Measurements from ENCODE around the gene PPP1R2C.

PPP1R2C gene

DNA sequence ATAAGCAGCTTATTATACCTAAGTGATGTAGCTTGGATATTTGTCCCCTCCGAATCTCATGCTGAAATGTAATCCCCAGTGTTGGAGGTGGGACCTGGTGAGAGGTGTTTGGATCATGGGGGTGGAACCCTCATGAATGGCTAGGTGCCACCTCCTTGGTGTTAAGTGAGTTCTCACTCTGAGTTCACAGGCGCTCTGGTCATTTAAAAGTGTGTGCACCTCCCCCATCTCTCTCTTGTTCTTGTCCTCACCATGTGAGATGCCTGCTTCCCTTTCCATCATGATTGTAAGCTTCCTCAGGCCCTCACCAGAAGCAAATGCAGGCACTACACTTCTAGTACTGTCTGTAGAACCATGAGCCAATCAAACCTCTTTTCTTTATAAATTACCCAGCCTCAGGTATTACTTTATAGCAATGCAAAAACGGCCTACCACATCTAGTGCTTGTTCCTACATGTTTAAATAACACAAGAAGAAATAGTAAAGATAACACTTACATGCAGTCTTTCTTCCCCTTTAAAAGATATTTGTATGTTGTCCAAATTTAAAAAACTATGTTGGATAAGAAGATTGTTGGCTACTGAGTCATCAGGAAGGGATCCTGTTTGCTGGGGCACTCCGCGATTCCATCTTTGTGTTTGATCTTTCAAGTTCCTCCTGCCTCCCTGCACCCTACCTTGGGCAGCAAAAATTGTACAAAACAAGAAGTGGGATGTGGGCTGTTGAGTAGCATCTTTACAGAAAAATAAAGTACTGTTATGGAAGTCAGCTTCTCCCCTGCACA, 29.7 kb downstream of the PPP1R2C start:
- no peak for DNase-seq

DNA sequence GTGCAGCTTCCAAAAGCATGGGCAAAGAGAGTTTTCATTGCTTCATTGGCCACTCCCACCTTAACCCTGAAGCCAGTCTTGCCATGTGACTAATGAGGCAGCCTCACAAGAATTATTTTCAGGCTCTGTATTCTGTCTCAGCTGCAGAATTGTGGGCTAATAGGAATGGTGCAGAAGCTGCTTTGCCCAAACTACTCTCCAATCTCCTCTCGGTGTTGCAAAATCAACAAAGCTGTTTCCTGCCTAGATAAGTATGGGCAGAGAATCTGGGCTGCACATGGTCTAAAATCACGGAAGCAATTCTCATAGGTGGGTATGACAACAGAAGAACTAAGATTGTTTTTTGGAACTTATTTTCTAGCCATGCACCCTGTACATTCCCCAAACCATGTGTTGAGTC, 31.4 kb downstream of the PPP1R2C start:
- DNase-seq = no peak

DNA sequence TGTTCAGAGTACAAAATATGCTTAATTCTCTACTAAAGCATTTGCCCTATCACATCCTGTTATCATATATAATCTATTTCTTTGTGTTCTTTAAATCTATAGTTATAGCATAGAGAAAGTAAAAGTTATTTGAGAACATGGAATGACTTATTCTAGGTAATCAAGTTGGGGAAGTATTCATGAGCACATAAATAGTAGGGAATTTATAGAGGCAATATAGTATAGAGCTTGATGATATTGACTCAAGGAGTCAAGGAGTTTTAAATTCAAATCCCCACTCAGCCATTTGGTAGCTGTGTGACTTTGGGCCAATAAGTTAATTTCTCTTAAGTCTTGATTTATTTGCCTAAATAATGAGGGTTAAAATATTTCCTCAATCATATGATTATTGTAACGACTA, 37.5 kb downstream of the PPP1R2C start:
- no peak for DNase-seq

DNA sequence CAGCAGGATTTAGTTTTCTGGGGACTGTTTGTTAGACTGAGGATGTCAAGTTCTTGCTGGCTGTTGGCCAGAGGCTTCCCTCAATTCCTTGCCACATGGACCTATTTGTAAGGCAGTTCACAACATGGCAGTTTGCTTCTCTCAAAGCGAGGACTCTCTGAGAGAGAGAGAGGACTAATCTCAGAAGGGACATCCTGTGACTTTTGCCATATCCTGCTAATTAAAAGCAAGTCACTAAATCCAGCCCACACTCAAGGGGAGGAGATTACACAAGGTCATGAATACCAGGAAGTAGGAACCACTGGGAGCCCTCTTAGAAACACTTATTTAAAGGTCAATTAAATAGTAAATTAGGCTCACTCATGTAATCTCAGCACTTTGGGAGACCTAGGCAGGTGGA, 38.2 kb downstream of the PPP1R2C start:
- DNase-seq = no peak

DNA sequence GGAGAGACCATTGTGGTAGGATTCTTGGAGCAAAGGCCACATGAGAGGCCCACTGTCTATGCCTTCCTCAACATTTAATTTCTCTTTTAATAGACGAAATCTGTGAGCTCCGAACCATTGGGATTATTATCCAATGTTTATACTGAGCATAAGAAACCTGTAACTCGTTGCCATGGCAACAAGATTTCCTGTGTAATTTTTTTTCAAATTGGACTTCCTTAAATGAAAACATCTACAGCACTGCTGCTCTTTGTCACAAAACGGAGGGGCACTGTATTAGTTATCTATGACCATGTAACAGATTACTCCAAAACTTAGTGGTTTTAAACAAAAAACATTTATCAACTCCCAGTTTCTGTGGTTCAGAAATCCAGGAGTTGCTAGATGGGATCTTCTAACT, 38.7 kb downstream of the PPP1R2C start:
- no peak for DNase-seq

DNA sequence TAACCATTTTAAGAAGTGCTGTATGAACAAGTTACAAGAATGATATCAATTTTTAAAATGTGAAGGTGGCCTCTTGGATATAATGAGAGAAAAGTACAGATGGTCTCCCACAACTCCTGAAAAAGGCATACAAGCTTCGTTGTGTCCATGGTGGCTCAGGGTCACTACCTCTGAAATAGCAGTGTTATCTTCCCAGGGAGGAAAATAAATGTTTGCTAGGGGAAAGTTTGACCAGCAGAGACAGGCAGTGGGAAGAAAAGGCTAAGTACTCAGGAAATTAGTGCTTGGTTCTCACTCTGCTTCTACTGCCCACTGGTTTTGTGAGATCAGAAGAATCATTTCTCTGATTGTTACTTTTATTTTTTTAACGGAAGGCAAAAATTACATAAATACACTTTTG, 39.4 kb downstream of the PPP1R2C start:
- DNase-seq = no peak

DNA sequence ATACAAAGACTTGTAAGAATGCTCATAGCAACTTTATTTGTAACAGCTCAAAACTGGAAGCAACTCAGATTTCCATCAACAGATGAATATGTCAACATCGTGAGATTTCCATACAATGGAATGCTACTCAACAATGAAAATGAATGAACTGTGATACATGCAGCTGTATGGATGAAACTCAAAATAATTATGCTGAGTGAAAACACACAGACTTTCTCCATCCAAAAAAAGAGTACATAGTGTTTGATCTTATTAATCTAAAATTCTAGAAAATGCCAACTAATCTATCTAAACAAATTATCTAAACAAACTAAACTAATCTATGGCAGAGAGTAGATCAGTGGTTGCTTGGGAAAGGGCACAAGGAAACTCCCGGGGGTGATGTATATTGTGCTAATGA, 42.7 kb downstream of the PPP1R2C start:
- DNase-seq = no peak

DNA sequence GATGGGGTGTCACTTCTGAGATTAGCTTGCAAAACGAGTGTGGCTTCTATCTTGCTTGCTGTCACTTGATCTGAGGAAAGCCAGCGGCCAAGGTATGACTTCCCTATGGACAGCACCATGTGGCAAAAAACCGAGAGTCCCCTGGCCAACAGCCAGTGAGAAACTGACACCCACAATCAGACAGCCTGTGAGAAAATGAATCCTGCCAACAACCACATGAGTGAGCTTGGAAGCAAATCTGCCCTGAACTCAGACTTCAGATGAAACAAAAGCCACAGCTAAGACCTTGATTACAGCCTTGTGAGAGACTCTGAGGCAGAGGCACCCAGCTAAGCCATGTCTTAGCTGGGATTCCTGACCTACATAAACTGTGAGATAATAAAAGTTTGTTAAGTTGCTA, 45.5 kb downstream of the PPP1R2C start:
- DNase-seq = no peak

Data from NCI-H187 (cell line).